ENCODE results near the gene CHMP4B.

CHMP4B gene

DNA sequence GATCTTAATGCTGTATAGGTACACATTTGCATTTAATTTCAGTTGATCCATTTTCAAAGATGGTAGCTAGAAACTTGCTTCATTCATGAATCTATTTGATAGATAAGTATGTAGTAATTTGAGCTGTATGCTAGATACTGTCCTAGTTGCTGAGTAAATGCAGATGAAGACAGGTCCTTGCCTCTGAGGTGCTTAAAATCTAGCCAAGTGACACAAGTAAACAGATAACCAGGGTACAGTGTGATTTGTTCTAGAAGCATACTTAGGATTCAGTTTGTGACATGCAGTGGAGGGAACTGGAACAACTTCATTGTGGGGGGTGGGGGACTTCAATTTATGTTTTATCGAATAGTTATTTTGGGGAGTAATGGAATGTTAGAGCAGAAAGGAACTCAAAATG, 9.2 kb downstream of the CHMP4B start:
- no peak for DNase-seq (ENCODE audit: low spot score)

- no peak for DNase-seq (ENCODE audit: low spot score)
These were observed 10.2 kb downstream of the CHMP4B start for GRCh38 chr20:33821270-33821836.

DNA sequence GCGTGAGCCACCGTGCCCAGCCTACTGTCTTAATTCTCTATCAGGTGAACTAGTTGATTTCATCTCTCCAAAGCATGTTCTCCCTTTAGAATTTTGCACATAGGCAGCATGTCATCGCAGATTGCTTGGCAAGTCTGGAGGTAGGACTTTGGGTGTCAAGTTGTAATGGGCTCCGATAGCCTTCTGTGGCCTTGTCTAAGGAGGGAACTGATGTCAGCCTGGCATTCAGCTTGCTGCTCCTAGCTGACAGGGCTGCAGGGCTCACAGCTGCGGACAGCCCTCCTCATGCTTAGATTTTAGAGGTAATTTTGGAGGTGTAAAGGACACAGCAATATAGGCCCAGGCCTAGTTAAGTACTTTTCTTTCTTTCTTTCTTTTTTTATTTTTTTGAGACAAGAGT, 11.3 kb downstream of the CHMP4B start:
- no peak for DNase-seq (ENCODE audit: low spot score)

DNA sequence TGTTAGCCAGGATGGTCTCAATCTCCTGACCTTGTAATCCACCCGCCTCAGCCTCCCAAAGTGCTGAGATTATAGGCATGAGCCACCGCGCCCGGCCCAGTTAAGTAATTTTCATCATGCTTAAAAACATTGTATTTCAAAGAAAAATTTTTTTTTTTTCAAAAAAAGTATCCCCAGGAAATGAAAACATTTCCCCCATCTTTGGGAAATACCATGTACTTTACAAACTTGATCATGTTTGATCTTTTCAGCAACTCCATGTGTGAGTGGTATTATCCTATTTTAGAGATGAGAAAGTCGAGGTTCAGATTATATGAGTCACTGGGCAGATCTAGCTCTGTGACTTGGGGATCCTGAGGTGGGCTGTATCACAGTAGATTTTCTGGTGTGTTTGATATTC, 11.8 kb downstream of the CHMP4B start:
- DNase-seq (ENCODE audit: low spot score), result no peak

DNA sequence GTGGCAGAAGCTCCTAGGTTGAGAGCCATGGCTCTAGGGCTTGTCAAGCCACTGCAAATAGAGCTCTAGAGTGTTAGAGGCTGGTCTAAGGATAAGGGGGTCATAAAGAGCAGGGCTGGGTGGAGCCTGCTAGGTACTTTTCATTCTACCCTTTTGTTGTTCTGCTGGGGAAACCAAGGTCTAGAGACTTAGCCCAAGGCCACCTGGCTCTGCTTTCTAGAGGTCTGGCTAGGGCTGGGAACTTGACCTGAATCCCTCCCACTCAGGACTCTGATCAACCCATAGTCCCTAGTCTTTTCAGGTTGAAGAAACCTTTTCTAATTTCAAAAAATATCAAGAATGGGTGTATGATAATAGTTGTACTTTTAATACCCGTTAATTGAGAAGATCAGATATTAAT, 13.7 kb downstream of the CHMP4B start:
- DNase-seq (ENCODE audit: low spot score), result no peak

- no peak for DNase-seq (ENCODE audit: low spot score)
These were observed 14.5 kb downstream of the CHMP4B start for GRCh38 chr20:33825340-33826269.

GRCh38 chr20:33826270-33826897, 15.2 kb downstream of the CHMP4B start:
- DNase-seq (ENCODE audit: low spot score), result no peak

- DNase-seq (ENCODE audit: low spot score), result no peak
These were observed 16.0 kb downstream of the CHMP4B start for GRCh38 chr20:33827109-33827508.

DNA sequence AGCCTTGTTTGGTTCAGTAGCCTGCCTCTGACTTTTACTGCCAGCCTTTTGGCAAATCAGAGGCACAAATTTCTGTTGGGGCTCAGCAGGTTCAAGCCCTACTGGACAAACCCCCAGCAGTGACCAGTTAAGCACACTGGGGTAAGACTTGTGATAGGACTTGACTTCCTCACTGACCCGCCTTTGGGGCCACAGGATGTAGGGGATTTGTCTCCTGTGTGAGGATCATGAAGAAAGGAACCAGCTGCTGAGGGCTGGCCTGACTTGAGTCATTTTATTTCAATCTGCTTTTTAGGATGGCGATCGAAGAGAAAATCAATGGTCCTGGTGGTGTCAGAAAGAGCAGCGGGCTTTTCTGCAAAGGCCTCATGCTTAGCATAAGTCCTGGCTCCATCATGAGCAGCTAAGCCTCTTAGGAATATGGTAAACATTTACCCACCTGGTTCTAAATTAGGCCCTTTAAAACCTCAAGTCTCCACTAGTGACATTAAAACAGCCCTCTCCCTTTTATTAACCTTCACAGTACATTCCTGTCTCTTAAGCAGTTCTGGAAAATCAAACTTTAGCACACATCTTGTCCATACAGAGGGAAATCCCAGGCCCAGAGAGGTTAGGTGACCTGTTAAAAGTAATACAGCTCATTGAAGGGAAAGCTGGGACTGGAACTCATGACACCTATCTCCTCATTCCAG, 16.6 kb downstream of the CHMP4B start:
- DNase-seq (ENCODE audit: low spot score), result no peak

GRCh38 chr20:33828326-33828844, 17.2 kb downstream of the CHMP4B start:
- DNase-seq (ENCODE audit: low spot score), result no peak

GRCh38 chr20:33828967-33829560, 17.9 kb downstream of the CHMP4B start:
- DNase-seq (ENCODE audit: low spot score), result no peak

DNA sequence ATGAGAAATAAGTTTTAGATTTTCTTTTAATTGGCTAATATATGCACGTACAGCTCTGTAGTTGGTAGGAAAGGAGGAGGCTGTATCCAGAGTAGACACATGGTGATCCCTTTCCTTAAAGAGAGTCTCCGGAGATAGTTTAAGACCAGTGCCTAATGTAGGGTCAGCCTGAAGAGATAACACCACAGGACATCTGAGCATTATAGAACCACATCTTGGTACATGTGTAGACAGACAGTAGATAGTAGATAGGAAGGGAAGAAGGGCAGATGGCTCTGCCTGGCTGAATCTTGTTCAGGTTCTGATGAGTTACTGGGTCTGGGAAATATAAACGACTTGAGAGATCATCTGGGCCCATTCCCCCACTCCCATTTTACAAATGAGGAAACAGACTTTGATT, 18.5 kb downstream of the CHMP4B start:
- no peak for DNase-seq (ENCODE audit: low spot score)

DNA sequence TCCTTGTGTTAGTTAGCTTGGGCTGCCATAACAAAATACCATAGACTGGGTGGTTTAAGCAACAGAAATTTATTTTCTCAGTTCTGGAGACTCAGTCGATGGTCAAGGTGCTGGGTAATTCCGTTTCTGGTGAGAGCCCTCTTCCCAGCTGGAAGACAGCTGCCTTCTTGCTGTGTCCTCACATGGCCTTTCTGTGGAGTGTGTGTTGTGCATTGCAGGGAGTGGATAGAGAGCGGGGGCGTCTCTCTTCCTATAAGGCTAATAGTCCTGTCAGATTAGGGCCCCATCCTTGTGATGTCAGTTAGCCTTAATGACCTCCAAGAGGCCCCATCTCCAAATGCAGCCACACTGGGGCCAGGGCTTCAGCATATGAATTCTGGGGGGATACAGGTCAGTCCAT, 19.2 kb downstream of the CHMP4B start:
- no peak for DNase-seq (ENCODE audit: low spot score)

DNA sequence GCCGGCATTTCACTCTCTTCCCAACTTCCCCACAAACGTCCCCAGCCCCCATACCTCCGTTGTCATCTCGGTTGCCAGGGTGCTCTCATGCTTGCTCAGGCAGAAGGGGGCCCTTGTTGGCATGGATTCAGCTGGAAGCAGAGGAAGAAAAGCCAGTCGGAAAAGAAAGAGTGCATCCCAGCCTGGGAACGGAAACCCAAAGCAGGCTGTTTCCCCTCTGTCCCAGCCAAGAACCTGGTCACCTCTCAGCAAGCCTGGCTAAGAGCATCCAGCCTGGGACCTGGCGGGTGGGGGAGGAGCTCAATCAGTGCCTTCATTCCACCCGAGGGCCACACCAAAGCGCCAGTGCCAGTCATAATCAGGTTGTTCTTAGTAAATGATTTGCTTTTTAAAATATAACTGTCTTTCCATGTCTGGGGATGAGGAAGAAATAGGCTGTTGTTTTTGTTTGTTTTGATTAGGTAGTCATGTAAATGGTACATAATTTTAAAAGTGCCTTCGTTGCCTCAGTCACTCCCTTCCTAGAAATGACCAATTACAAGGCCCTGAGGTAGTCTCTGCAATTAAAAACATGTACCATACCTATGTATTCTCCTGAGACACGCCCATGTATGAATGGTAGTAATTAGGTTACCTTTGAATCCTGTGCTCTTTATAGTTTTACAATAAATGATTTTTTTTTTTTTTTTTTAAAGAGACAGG, 21.1 kb downstream of the CHMP4B start:
- DNase-seq (ENCODE audit: low spot score), result no peak

- no peak for DNase-seq (ENCODE audit: low spot score)
These were observed 22.2 kb downstream of the CHMP4B start for GRCh38 chr20:33833333-33833732.

- DNase-seq (ENCODE audit: low spot score), result no peak
These were observed 24.5 kb downstream of the CHMP4B start for GRCh38 chr20:33835615-33836172.

DNA sequence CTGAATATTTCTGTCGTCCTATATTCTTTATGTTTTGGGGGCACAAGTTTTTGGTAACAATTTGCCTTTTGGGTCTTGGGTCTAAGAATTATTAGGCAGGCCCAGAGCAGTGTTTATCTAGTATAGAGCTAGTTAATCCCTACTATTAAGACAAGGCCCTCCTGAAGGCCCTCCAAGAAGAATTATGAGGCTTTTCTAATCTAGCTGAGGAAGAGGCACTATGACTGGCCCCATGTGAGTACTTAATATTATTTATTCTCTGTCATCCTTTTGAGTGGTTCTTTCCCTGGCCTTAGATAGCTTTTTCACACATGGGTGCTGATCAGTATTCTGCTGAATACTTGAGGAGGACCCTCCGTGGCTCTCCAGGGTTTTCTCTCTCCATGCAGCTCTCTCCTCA, 25.1 kb downstream of the CHMP4B start:
- DNase-seq (ENCODE audit: low spot score), result no peak

DNA sequence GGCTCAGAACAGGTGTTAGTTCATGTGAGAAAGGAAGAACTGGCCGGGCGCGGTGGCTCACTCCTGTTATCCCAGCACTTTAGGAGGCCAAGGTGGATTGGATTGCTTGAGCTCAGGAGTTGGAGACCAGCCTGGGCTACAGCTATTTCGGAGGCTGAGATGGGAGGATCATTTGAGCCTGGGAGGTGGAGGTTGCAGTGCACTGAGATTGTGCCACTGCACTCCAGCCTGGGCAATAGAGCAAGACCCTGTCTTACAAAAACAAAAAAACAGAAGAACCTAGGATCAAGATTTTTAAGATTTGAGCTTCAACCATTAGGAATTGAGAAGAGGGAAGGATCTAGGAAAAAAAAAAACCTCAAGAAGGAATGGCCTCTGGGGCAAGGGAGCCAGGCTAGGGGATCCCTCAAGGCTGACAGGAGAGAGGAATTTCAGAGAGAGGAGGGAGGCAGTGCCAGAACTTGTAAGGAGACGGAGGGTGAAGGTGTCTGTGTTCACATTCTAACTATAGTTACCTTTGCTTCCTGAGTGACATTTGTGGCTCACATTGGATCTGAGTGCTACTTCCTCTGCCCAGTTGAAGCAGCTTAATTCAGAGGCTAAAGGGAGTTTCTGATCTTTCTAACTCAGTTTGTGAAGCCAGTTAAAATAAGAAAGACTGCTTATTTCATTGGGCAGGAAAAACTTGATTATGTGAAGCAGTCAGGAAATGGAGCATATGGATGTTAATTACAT, 26.1 kb downstream of the CHMP4B start:
- no peak for DNase-seq (ENCODE audit: low spot score)

DNA sequence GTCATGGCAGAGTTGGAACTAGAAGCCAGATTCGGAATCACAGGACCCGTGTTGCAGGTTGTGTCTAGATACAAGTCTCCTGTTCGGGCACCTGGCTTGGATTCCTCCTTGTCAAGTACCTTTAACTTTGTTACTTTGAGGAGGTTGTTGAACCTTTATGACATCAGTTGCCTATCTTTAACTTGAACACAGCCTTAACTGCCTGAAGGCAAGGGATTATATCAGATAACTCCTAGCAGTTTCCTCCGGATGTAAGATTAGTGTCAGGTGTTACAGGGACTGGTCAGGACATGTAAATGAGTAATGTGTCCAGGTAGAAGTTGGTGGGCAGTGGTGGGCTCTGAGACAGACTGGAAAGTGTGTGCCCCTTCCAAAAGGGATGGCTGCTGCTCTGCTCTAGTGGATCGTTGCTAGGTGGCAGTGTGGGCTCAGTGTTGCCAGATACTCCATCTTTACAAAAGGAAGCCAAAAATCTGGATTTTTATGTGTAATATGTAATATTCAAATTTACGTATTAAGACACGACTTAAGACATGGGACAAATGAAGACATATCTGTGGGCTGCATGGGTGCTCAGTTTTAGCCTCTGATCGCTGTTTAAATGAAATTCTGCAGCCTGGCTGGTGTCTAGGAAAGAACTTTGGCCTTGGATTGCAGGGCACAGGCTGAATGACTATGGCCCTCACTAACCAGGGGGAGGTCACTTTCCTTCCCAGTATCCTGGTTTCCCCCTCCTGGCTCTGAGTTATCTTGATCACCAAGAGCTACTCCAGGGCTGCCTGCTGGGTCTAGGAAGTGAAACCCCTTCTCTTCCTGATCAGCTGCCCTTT, 27.1 kb downstream of the CHMP4B start:
- DNase-seq (ENCODE audit: low spot score), result no peak

Measured in CD4-positive, alpha-beta T cell treated with Interleukin-2 at 100 ng/mL for 4 hours (primary cell).